H1 (cell line): ENCODE results near the gene MAOB. TPM values are rescaled to one million over a fixed set of nuclear protein-coding genes. Genes with fewer than 3 reads are reported as not detected.

Experiments
- CTCF ChIA-PET: fragments of 300-600 bp; sonication (Branson Sonifier 250); formaldehyde crosslinking; loops from one replicate; lab custom pipeline; 2021; ENCODE audit not compliant: partially characterized antibody; lab: Charles Lee
- POLR2A ChIA-PET: fragments of 300-600 bp; sonication (Branson Sonifier 250); formaldehyde crosslinking; loops from one replicate; lab custom pipeline; 2021; ENCODE audit warnings: inconsistent platforms; ENCODE audit not compliant: partially characterized antibody; lab: Charles Lee
- DNase-seq, 2 experiments: peaks; one replicate each; pipeline versions ENCODE4 v3.0.0 to v3.0.0-alpha.2; 2010 to 2022; ENCODE audit warnings: low spot score in 2 of 2, low read depth in 1 of 2, mixed read lengths in 1 of 2
- FAIRE-seq: peaks from 2 replicates; lab custom pipeline; 2011; peaks lifted over from hg19 to GRCh38; lab: Jason Lieb, UNC
- H2AFZ ChIP-seq: 2 replicates; pipeline ENCODE4 v1.8.1; 2012; ENCODE audit warnings: low read length, inconsistent platforms
- H2AK5ac ChIP-seq: 2 replicates; pipeline ENCODE4 v1.6.1; 2013; ENCODE audit warnings: low read depth, low read length
- H2BK120ac ChIP-seq: replicated peaks from 2 replicates; pipeline ENCODE3; 2013; ENCODE audit warnings: low read depth, low read length, inconsistent platforms
- H2BK12ac ChIP-seq: 2 replicates; pipeline ENCODE4 v1.6.1; 2013; ENCODE audit warnings: low read depth, low read length
- H2BK15ac ChIP-seq: 2 replicates; pipeline ENCODE4 v1.6.1; 2013; ENCODE audit warnings: low read length
- H2BK20ac ChIP-seq: 2 replicates; pipeline ENCODE4 v1.6.1; 2013; ENCODE audit warnings: low read length
- H2BK5ac ChIP-seq: 2 replicates; pipeline ENCODE4 v1.6.1; 2013; ENCODE audit warnings: low read depth, low read length
- H3K14ac ChIP-seq: 2 replicates; pipeline ENCODE4 v1.6.1; 2013; ENCODE audit warnings: inconsistent platforms; ENCODE audit not compliant: insufficient read length
- H3K18ac ChIP-seq: 2 replicates; pipeline ENCODE4 v1.6.1; 2013; ENCODE audit warnings: low read length; ENCODE audit errors: extremely low read depth
- H3K23ac ChIP-seq: 2 replicates; pipeline ENCODE4 v1.6.1; 2013; ENCODE audit warnings: inconsistent platforms; ENCODE audit not compliant: insufficient read length
- H3K23me2 ChIP-seq: 2 replicates; pipeline ENCODE4 v1.6.1; 2013; ENCODE audit warnings: low read depth, low read length
- H3K27ac ChIP-seq: 2 replicates; pipeline ENCODE4 v1.6.1; 2011; ENCODE audit warnings: low read depth, low read length, inconsistent platforms
- H3K27me3 ChIP-seq, 4 experiments: replicated peaks in 1 of 4; 1 replicate in 1 of 4; 2 replicates in 3 of 4; pipeline versions ENCODE4 v1.6.1 to v1.8.1; 2011 to 2013; ENCODE audit warnings: low read length in 3 of 4, mild to moderate bottlenecking in 3 of 4, inconsistent platforms in 2 of 4, mixed read lengths in 2 of 4, moderate library complexity in 1 of 4; ENCODE audit not compliant: control insufficient read depth in 3 of 4, insufficient read depth in 3 of 4; ENCODE audit errors: extremely low read depth in 1 of 4
- H3K36me3 ChIP-seq, 4 experiments: 2 replicates each; pipeline versions ENCODE4 v1.6.1 to v1.8.1; 2011 to 2013; ENCODE audit warnings: mild to moderate bottlenecking in 4 of 4, low read length in 3 of 4, moderate library complexity in 2 of 4, control low read depth in 1 of 4, inconsistent platforms in 1 of 4; ENCODE audit not compliant: insufficient read depth in 4 of 4, control insufficient read depth in 2 of 4
- H3K4ac ChIP-seq: replicated peaks from 2 replicates; pipeline ENCODE3; 2013; ENCODE audit warnings: low read length, low read depth, mixed read lengths, inconsistent platforms; ENCODE audit not compliant: insufficient read length
- H3K4me1 ChIP-seq, 4 experiments: replicated peaks in 1 of 4; 1 replicate in 1 of 4; 2 replicates in 3 of 4; pipeline versions ENCODE4 v1.6.1 to v1.8.1; 2011 to 2013; ENCODE audit warnings: low read length in 3 of 4, inconsistent platforms in 2 of 4, mixed read lengths in 1 of 4; ENCODE audit not compliant: insufficient read depth in 4 of 4, control insufficient read depth in 3 of 4
- H3K4me2 ChIP-seq, 2 experiments: 2 replicates each; pipeline versions ENCODE4 v1.6.1 to v1.8.1; 2011 to 2013; ENCODE audit warnings: low read depth in 2 of 2, low read length in 2 of 2, control low read depth in 1 of 2, inconsistent platforms in 1 of 2, mild to moderate bottlenecking in 1 of 2; ENCODE audit not compliant: insufficient read depth in 1 of 2
- H3K4me3 ChIP-seq, 4 experiments: fragments of 200-600, 300-600 bp in 1 of 4; sonication (generic), shearing (Covaris generic), sonication (Bioruptor Twin) in 1 of 4; 2 replicates each; pipeline versions ENCODE4 v1.5.1 to v1.8.1; 2011 to 2016; ENCODE audit warnings: low read length in 4 of 4, low read depth in 3 of 4, control low read depth in 2 of 4, inconsistent platforms in 2 of 4, mild to moderate bottlenecking in 2 of 4, mixed read lengths in 1 of 4, moderate library complexity in 1 of 4; ENCODE audit not compliant: insufficient read depth in 2 of 4; ENCODE audit errors: extremely low read depth in 1 of 4
- H3K56ac ChIP-seq: replicated peaks from 2 replicates; pipeline ENCODE3; 2013; ENCODE audit warnings: low read depth, mild to moderate bottlenecking, mixed read lengths, low read length, inconsistent platforms; ENCODE audit not compliant: insufficient read length
- H3K79me1 ChIP-seq: 2 replicates; pipeline ENCODE4 v1.6.1; 2013; ENCODE audit warnings: low read depth, low read length, control low read depth
- H3K79me2 ChIP-seq, 2 experiments: 2 replicates each; pipeline versions ENCODE4 v1.6.1 to v1.8.1; 2012 to 2013; ENCODE audit warnings: low read length in 2 of 2, mild to moderate bottlenecking in 2 of 2, inconsistent platforms in 1 of 2; ENCODE audit not compliant: insufficient read depth in 2 of 2, control insufficient read depth in 1 of 2
- H3K9ac ChIP-seq, 4 experiments: replicated peaks in 1 of 4; 1 replicate in 1 of 4; 2 replicates in 3 of 4; pipeline versions ENCODE4 v1.6.1 to v1.8.1; 2011 to 2013; ENCODE audit warnings: low read depth in 3 of 4, low read length in 3 of 4, control low read depth in 2 of 4, mild to moderate bottlenecking in 2 of 4, moderate library complexity in 2 of 4, inconsistent platforms in 1 of 4; ENCODE audit errors: extremely low read depth in 1 of 4
- H3K9me3 ChIP-seq, 2 experiments: 2 replicates each; pipeline versions ENCODE4 v1.6.1 to v1.8.1; 2012 to 2013; ENCODE audit warnings: mild to moderate bottlenecking in 2 of 2, moderate library complexity in 2 of 2, control low read depth in 1 of 2, inconsistent platforms in 1 of 2, low read depth in 1 of 2, low read length in 1 of 2, mixed read lengths in 1 of 2; ENCODE audit not compliant: insufficient read depth in 2 of 2
- H4K20me1 ChIP-seq, 2 experiments: replicated peaks in 1 of 2; 2 replicates each; pipeline versions ENCODE3 to v1.8.1; 2011 to 2013; ENCODE audit warnings: inconsistent platforms in 2 of 2, low read length in 2 of 2, mild to moderate bottlenecking in 1 of 2; ENCODE audit not compliant: insufficient read depth in 2 of 2, control insufficient read depth in 1 of 2
- H4K5ac ChIP-seq: 2 replicates; pipeline ENCODE4 v1.6.1; 2013; ENCODE audit warnings: low read length, low read depth, mixed read lengths, inconsistent platforms; ENCODE audit not compliant: insufficient read length
- H4K8ac ChIP-seq: 2 replicates; pipeline ENCODE4 v1.8.0; 2013; ENCODE audit warnings: mild to moderate bottlenecking, moderate library complexity, low read length, inconsistent platforms; ENCODE audit not compliant: insufficient read depth; ENCODE audit errors: extremely low read depth
- H4K91ac ChIP-seq: replicated peaks from 2 replicates; pipeline ENCODE3; 2013; ENCODE audit warnings: low read length, mixed read lengths, inconsistent platforms; ENCODE audit not compliant: insufficient read length
- BCL11A ChIP-seq, 2 experiments: IDR thresholded peaks; one replicate each; pipeline ENCODE4 v1.6.1; 2011; ENCODE audit warnings: low read depth in 2 of 2, low read length in 2 of 2, mild to moderate bottlenecking in 2 of 2
- CEBPB ChIP-seq: IDR thresholded peaks from 2 replicates; pipeline ENCODE4 v1.6.1; 2012; ENCODE audit warnings: low read depth, low read length
- CHD1 ChIP-seq: IDR thresholded peaks from 2 replicates; pipeline ENCODE4 v1.6.1; 2012; ENCODE audit warnings: low read depth, low read length, improper control_type of control experiment
- NRF1 ChIP-seq: IDR thresholded peaks from 2 replicates; pipeline ENCODE4 v1.6.1; 2011; ENCODE audit warnings: mild to moderate bottlenecking, low read depth, low read length, improper control_type of control experiment
- POLR2A ChIP-seq, 2 experiments: IDR thresholded peaks; 1 replicate in 1 of 2; 2 replicates in 1 of 2; pipeline ENCODE4 v1.6.1; 2011; ENCODE audit warnings: low read depth in 2 of 2, low read length in 2 of 2, mild to moderate bottlenecking in 2 of 2; ENCODE audit errors: control extremely low read depth in 1 of 2
- SIN3A ChIP-seq, 2 experiments: IDR thresholded peaks in 1 of 2; conservative IDR thresholded peaks in 1 of 2; 2 replicates each; pipeline ENCODE4 v1.6.1; 2011 to 2012; ENCODE audit warnings: low read length in 2 of 2, improper control_type of control experiment in 1 of 2, low read depth in 1 of 2, mild to moderate bottlenecking in 1 of 2
- SP1 ChIP-seq: IDR thresholded peaks from 2 replicates; pipeline ENCODE4 v1.6.1; 2011; ENCODE audit warnings: low read depth, low read length
- WGBS, 2 experiments: shearing (Covaris generic) in 1 of 2; methylation state at CpG; one replicate each; pipeline versions ENCODE4 v1.1.6 to v1.1.7; 2013 to 2015; ENCODE audit warnings: low lambda C conversion rate in 2 of 2, mixed read lengths in 2 of 2, inconsistent platforms in 1 of 2, low coverage in 1 of 2, missing lambda C conversion rate in 1 of 2; ENCODE audit not compliant: insufficient replicate concordance in 2 of 2, insufficient coverage in 1 of 2, insufficient read length in 1 of 2; ENCODE audit errors: extremely low coverage in 1 of 2, missing lambda C conversion rate in 1 of 2; 5-methylcytosine and 5-hydroxymethylcytosine counted together
- polyA plus RNA-seq, 7 experiments: library from polyadenylated mRNA; depleted of rRNA in 3 of 7; stranded (reverse) in 5 of 7; unstranded in 2 of 7; fragments of >200 nt in 5 of 7; fragments of 200-250 nt in 2 of 7; gene quantifications; 1 replicate in 5 of 7; 2 replicates in 1 of 7; 4 replicates in 1 of 7; pipeline versions ENCODE4 v1.2.1 to v1.2.3, GENCODE V29; 2011 to 2013; ENCODE audit warnings: missing spikeins in 2 of 7, mixed read lengths in 2 of 7
- total RNA-seq: library from RNA; stranded (reverse); fragmentation: NEBNext Ultra II Directional; extraction: Animal tissue kit (Norgen Biotek cat#: 25700); gene quantifications from 2 replicates; pipeline ENCODE4 v1.2.1, GENCODE V29; 2021
- TF ChIP-seq, protein P1 (sequence below): IDR thresholded peaks from 2 replicates; pipeline ENCODE4 v1.6.1; 2011; ENCODE audit warnings: low read depth, mild to moderate bottlenecking, low read length; ENCODE audit not compliant: insufficient read depth

The MAOB gene
- total and polyA plus RNA-seq, 2 of the 8 experiments (the other 6 are each of a cell fraction or from before 2014, with no cell fraction given): 0.73 to 1.1 TPM

DNA sequence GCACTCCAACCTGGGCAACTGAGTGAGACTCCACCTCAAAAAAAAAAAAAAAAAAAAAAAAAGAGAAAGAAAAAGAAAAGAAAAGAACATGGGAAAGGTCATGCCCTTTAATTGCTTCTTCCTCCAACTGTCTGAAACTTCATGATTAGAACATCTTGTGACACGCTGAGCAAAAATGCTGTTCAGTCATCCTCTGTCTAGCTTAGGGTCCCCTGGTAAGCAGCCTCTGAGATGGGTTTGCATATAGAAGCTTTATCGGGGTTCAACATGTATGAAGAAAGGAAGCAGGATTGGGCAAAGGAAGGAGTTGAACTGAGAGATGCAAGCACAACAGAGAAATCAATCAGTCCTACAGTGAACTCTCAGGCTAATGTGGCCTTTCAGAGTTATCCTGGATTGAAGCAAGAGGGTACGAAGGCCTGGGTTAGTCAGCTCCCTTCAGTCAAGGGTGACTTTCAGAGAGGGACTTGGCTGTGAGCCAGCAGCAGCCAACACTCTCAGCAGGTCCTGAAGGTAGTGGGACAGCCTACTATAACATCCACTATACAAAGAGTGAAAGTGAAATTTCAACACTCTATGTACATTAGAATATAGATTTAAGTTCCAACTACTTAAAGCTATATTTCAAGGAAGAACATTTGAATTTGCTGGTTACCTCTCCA lies 11.4 kb downstream of the MAOB start:
- TF ChIP-seq SP1 (no peak), NRF1 (no peak), POLR2A (IDR thresholded peaks at IDR 0.05; ENCODE audit: control extremely low read depth in 1 of 2, low read depth in 2 of 2, low read length in 2 of 2) (no peak), CHD1 (no peak), BCL11A (IDR thresholded peaks at IDR 0.05; ENCODE audit: low read depth in 2 of 2, low read length in 2 of 2) (no peak), SIN3A (conservative IDR thresholded peaks at IDR 0.05 in 1 of 2, IDR thresholded peaks at IDR 0.05 in 1 of 2; ENCODE audit: low read depth in 1 of 2, low read length in 2 of 2) (no peak), CEBPB (no peak)
- TF ChIP-seq, protein P1, sequence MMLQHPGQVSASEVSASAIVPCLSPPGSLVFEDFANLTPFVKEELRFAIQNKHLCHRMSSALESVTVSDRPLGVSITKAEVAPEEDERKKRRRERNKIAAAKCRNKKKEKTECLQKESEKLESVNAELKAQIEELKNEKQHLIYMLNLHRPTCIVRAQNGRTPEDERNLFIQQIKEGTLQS: no peak
- H3K36me3 ChIP-seq: no peaks in the 10 kb centered on the region
- ChIA-PET CTCF (interaction anchor here (0.7 kb wide), 1 partner anchor 35 kb away, joined by 3 read pairs; no protein-coding TSS in a partner anchor), POLR2A (no interaction called here)
- no peak overlapping the region for H3K56ac ChIP-seq
- no peak overlapping the region for H2BK12ac ChIP-seq
- 89% methylated on average over 3 of the region's 3 CpGs; no CpG with 5 or more reads in 1 of the 2 experiments for WGBS, 2 experiments
- peak overlapping the region; percentile 51; the same call in 1 of the 2 replicates for H4K8ac ChIP-seq
- H3K23ac ChIP-seq: no peak overlapping the region
- no peaks in the 10 kb centered on the region for H4K20me1 ChIP-seq
- DNase-seq: no peak
- no peaks in the 10 kb centered on the region for H3K9me3 ChIP-seq
- no peak overlapping the region for H3K4me2 ChIP-seq
- FAIRE-seq: no peak
- no peak overlapping the region for H3K27ac ChIP-seq
- H3K23me2 ChIP-seq: no peaks in the 10 kb centered on the region
- H3K79me1 ChIP-seq: no peaks in the 10 kb centered on the region
- no peak overlapping the region for H4K5ac ChIP-seq
- no peak overlapping the region for H4K91ac ChIP-seq
- H2BK15ac ChIP-seq: no peak overlapping the region
- no peak overlapping the region for H2BK120ac ChIP-seq
- H3K18ac ChIP-seq: no peak overlapping the region
- no peaks in the 10 kb centered on the region for H3K27me3 ChIP-seq
- no peak overlapping the region for H2AK5ac ChIP-seq
- H3K4me1 ChIP-seq: no peaks in the 10 kb centered on the region
- H2BK20ac ChIP-seq: no peak overlapping the region
- no peak overlapping the region for H3K14ac ChIP-seq
- H2BK5ac ChIP-seq: no peak overlapping the region
- H3K79me2 ChIP-seq: no peaks in the 10 kb centered on the region
- no peak overlapping the region for H2AFZ ChIP-seq
- no peak overlapping the region for H3K9ac ChIP-seq
- H3K4me3 ChIP-seq: no peak overlapping the region
- H3K4ac ChIP-seq: no peak overlapping the region
